Esophagus squamous epithelium (tissue), 5 donors: ENCODE measurements around the gene PNPLA5. TPM values are rescaled to one million over a fixed set of nuclear protein-coding genes. Genes with fewer than 3 reads are reported as not detected.
A peak's percentile ranks its signal among the peaks of the same experiment; 100 is the strongest.

ENCODE experiments used
- DNase-seq: peaks from one replicate; lab custom pipeline; 2025; lab: John Stamatoyannopoulos, UW
- H3K27ac ChIP-seq, 4 donors: fragments of 200-600 bp; sonication (generic); one replicate each; pipeline ENCODE4 v1.5.1; 2016 to 2019; ENCODE audit warnings: mild to moderate bottlenecking in 1 of 4
- H3K27me3 ChIP-seq, 4 donors: fragments of 200-600 bp; sonication (generic); 1 replicate in 3 of 4; 2 replicates in 1 of 4; pipeline versions ENCODE4 v1.5.1 to v1.6.0; 2017 to 2021; ENCODE audit warnings: antibody characterized with exemption in 1 of 4
- H3K36me3 ChIP-seq, 3 donors: fragments of 200-600 bp; sonication (generic); one replicate each; pipeline ENCODE4 v1.5.1; 2016 to 2019
- H3K4me1 ChIP-seq, 3 donors: fragments of 200-600 bp; sonication (generic); one replicate each; pipeline ENCODE4 v1.5.1; 2017 to 2019
- H3K4me3 ChIP-seq, 4 donors: fragments of 200-600 bp; sonication (generic); 1 replicate in 3 of 4; 2 replicates in 1 of 4; pipeline ENCODE4 v1.5.1; 2016 to 2019; ENCODE audit warnings: mild to moderate bottlenecking in 2 of 4, moderate library complexity in 1 of 4
- H3K9me3 ChIP-seq, 3 donors: fragments of 200-600 bp; sonication (generic); one replicate each; pipeline ENCODE4 v1.5.1; 2016 to 2019
- CTCF ChIP-seq, 6 experiments: fragments of 450-650 bp in 4 of 6; fragments of 200-600 bp in 2 of 6; sonication (generic) in 2 of 6; IDR thresholded peaks; one replicate each; pipeline ENCODE4 v1.5.1; 2016 to 2019; ENCODE audit warnings: antibody characterized with exemption in 6 of 6, mild to moderate bottlenecking in 4 of 6, moderate library complexity in 4 of 6
- POLR2A ChIP-seq, 4 donors: fragments of 450-650 bp; IDR thresholded peaks; one replicate each; pipeline ENCODE4 v1.6.1; 2017; ENCODE audit warnings: antibody characterized with exemption in 4 of 4, mild to moderate bottlenecking in 4 of 4, moderate library complexity in 3 of 4
- WGBS, 2 donors: methylation state at CpG; one replicate each; pipeline ENCODE4 v1.1.5; 2018; 5-methylcytosine and 5-hydroxymethylcytosine counted together
- intact Hi-C: fragments of 100-400 bp; cut with DNase I; formaldehyde crosslinking; loops from one replicate; pipeline ENCODE4 v1.15.0; 2022
- total RNA-seq, 4 donors: library from RNA; depleted of rRNA; stranded (reverse); fragments of >200 nt; gene quantifications; one replicate each; pipeline ENCODE4 v1.1.0, GENCODE V29; 2016
- donor health status: DM: yes; HTN: yes; CAD: no.

PNPLA5 gene
- total RNA-seq, 4 donors from 2014 or later = not detected

- Histone ChIP-seq H3K9me3 (no peaks in the 10 kb centered on the region), H3K36me3 (no peaks in the 10 kb centered on the region), H3K27me3 (peaks cover 0 to 45% (median 4%) of the 10 kb centered on the region in 4 donors), H3K4me1 (peaks cover 15 to 37% (median 20%) of the 10 kb centered on the region in 3 donors), H3K27ac (no peak overlapping the region), H3K4me3 (no peak overlapping the region)
- intact Hi-C loops = no loop called here
- 71 to 78% methylated on average over 1 of the region's 1 CpG for WGBS, 2 donors
- DNase-seq = no peak
- no peak for TF ChIP-seq CTCF (IDR thresholded peaks at IDR 0.05)
- no peak for TF ChIP-seq POLR2A (IDR thresholded peaks at IDR 0.05)
Observed at GRCh38 chr22:43926349-43926710, 34.5 kb upstream of the PNPLA5 start.

GRCh38 chr22:43925433-43926348, 33.9 kb upstream of the PNPLA5 start:
- 38 to 45% methylated on average over 3 to 4 of the region's 6 CpGs for WGBS, 2 donors
- Histone ChIP-seq H3K9me3 (no peaks in the 10 kb centered on the region), H3K4me3 (no peak overlapping the region), H3K27ac (peak overlapping the region in 1 of 4 donors; percentile 17), H3K36me3 (no peaks in the 10 kb centered on the region), H3K4me1 (peaks cover 15 to 37% (median 20%) of the 10 kb centered on the region in 3 donors), H3K27me3 (peaks cover 0 to 49% (median 4%) of the 10 kb centered on the region in 4 donors)
- DNase-seq = no peak
- intact Hi-C loops = no loop called here
- TF ChIP-seq CTCF (IDR thresholded peaks at IDR 0.05) (no peak), POLR2A (IDR thresholded peaks at IDR 0.05) (no peak)

- peaks cover 0 to 57% (median 4%) of the 10 kb centered on the region in 4 donors for H3K27me3 ChIP-seq
- H3K36me3 ChIP-seq = no peaks in the 10 kb centered on the region
- no peak for DNase-seq
- intact Hi-C loops = no loop called here
- no peaks in the 10 kb centered on the region for H3K9me3 ChIP-seq
- 83 to 87% methylated on average over 2 to 4 of the region's 7 CpGs for WGBS, 2 donors
- no peak overlapping the region for H3K4me3 ChIP-seq
- H3K27ac ChIP-seq = no peak overlapping the region
- peaks cover 15 to 37% (median 20%) of the 10 kb centered on the region in 3 donors for H3K4me1 ChIP-seq
- TF ChIP-seq POLR2A (IDR thresholded peaks at IDR 0.05) = no peak
- TF ChIP-seq CTCF (IDR thresholded peaks at IDR 0.05) = no peak
Observed at GRCh38 chr22:43924877-43925276, 33.1 kb upstream of the PNPLA5 start.

- WGBS, 2 donors = 0% methylated on average over 1 of the region's 100 CpGs; no CpG with 5 or more reads in 1 of the 2 donors
- Histone ChIP-seq H3K27ac (peak within 1 kb of the TSS in 2 of 4 donors; percentile 22 to 60), H3K9me3 (no peaks in the 10 kb centered on the region), H3K4me3 (peak within 1 kb of the TSS; percentile 38 to 74 (median 54)), H3K27me3 (peaks cover 0 to 67% (median 4%) of the 10 kb centered on the region in 4 donors), H3K36me3 (no peaks in the 10 kb centered on the region), H3K4me1 (peaks cover 15 to 37% (median 20%) of the 10 kb centered on the region in 3 donors)
- no peak for DNase-seq
- intact Hi-C loops = no loop called here
- peak in 1 of 4 donors; percentile 67 for TF ChIP-seq POLR2A (IDR thresholded peaks at IDR 0.05)
- no peak for TF ChIP-seq CTCF (IDR thresholded peaks at IDR 0.05)
Observed at GRCh38 chr22:43923631-43924464, 32.0 kb upstream of the PNPLA5 start, which contains the start of gene PNPLA3. Gene PNPLA3 (plus strand): TSS chr22:43923805. CDS start chr22:43923912, 107 bp downstream.
